HG03135 (cell line): Measurements from ENCODE around the gene EFCAB5.
A peak's percentile ranks its signal among the peaks of the same experiment; 100 is the strongest.
"Not testable (repeated sequence)": the region's sequence is repeated elsewhere in the genome, so short reads cannot be mapped to it uniquely, and the experiment has no call there.

Experiments used
- ATAC-seq: cut with Tn5 transposase; IDR thresholded peaks from one replicate; pipeline ENCODE4 v1.9.1; 2021; ENCODE audit warnings: mild to moderate bottlenecking, moderate library complexity; ENCODE audit not compliant: unreplicated experiment

The EFCAB5 gene

DNA sequence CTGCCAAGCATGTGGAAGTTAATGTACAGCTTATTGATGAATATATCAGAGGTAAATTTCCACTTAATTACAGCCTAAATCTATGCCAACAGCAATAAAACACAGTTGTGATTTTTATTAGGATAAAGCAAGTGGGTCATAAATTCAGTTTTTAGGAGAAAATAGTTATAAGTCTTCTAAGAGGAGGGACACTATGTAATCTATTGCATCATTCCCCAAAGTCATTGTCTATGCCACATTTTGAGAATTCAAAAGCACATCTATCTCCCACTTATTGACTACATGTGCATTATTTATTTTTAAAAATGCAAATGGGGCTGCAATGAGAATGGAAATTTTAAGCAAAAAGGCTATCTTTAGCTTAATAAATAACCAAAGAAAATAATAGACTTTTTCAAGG lies 151.5 kb downstream of the EFCAB5 start:
- ATAC-seq: no peak

DNA sequence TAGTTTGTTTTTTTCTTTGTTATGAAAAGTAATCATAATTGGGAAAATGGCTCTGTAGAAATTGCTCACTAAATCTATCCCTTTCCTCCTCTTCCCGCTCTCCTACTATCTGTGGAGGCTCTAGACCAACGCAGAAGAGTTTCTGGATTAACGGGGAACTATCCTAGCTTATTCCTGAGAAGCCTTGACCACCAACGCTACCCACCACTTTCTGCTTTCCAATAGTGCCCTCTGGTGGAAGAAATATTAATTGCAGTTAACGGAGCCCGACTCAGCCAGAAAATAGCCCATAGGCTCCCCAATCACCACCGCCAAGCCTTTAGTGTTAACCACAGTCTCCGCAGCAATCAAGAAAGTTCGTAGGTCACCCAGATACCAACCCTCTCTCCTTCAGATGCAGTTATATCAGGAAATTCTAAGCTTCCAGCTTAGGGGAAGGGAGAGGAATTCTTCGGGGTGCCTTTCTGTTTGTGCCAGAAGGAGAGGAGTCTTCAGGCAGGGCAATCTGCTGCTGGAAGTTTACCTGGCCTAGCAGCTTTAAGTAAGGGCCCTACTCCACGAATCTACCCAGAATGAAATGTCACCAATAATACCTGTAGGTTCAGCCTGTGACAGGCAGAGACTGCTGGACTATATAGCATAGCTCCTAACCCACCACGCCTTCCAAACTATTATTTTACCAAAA lies 152.2 kb downstream of the EFCAB5 start:
- no peak for ATAC-seq

DNA sequence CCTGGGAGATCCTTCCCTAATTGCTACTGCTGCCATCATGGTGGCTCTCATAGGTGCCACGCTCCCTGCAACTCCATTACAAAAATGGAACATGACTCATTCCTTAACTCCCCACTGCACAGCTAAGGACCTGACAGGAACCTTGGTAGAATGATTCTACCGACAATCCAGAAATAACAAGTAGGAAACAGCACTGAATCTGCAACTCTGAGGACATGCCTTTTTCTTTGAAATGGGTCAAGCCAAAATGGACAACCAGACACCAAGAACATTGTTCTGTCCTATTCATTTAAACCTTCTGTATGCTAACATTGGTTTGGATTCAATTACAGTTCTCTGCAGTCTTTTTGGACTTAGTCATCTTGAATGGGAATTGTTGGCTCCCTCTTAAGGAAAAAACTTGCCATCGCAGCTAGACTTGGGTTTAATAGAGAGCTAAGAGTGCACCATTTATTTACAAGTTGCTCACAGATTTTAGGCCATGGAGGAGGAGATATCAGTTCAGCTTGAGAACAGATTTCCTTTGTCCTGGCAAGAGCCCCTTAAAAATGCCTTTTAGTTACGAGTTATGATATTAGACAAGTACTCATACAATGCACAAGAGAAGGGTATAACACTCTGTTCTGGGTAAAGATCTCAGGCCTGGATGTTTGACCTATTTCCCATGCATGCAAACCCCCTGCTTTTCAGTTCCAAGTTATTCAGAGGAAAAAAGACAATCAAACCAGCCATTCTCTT lies 154.2 kb downstream of the EFCAB5 start:
- no peak for ATAC-seq

DNA sequence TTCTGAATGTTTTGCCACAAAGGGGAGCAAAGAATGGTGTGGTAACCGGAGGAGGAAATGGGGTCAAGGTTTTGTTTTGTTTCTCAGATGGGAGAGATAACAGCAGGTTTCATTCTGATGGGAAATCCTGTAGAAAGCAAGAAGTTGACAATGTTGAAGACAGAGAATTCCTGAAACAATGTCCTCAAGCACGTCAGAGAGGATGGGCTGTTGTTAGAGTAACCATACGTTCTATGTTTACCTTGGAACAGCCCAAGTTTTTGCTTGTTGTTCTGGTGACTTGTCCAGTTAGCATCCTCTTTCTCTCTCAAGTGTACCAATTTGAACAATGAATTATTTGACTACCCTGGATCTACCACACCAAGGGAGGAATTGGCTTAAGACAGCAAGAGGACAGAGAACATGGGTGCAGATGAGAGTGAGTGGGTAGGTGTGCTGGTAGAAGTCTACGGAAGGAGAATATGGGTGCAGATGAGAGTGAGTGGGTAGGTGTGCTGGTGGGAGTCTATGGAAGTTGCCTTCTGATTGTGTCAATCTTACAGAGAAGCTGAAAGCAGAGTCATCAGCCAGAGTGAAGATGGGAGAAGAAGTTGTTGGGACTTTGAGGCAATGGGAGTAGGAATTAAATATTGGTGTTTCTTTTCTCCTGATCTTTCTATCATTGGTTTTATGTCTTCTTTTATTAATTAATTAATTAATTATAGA lies 160.4 kb downstream of the EFCAB5 start:
- no peak for ATAC-seq

DNA sequence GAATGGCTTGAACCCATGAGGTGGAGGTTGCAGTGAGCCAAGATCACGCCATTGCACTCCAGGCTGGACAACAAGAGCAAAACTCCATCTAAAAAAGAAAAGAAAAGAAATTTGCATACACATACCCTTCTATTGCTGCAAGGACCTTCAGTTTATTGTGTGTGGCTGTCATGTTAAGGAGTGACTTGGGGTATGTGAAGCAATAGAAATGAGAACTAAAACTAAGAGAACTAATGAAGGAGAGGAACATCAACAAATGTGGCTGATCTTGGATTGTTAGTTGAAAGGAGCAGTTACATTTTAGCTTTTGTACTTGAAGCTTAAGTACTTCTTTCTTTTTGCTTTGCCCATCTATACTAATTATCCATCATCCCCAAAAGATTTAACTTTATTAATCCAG lies 162.5 kb downstream of the EFCAB5 start:
- ATAC-seq: no peak

DNA sequence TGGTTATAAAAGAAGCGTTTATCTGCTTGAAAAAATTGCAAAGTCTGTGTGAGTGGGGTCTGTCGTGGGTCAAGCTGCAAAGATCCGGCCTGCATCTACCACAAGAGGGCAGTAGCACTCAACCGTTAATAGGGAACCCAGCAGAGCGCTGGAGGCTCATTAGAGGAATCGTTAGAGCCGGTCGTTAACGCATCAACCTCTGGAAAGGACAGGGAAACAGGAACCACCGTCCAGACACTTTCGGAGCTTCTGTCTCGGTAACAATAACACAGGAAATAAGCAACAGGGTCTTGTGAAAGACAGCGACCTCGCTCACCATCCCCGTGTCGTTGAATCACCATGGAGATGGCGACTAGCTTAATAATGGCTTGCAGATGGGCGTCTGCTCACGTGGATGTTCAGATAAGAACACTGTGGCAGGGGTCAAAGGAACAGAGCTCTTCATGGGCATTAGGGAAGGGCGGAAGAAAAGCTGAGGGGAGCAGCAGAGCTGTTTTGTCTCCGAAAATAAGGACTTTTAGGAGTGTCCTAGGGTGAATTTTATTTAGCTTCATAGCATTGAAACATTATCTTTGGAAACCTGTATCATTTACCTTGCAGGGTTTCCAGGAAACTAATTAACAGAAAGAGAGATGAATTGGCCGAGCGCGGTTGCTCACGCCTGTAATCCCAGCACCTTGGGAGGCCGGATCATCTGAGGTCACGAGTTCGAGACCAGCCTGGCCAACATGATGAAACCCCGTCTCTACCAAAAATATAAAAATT lies 163.3 kb downstream of the EFCAB5 start:
- ATAC-seq: peak; percentile 66

DNA sequence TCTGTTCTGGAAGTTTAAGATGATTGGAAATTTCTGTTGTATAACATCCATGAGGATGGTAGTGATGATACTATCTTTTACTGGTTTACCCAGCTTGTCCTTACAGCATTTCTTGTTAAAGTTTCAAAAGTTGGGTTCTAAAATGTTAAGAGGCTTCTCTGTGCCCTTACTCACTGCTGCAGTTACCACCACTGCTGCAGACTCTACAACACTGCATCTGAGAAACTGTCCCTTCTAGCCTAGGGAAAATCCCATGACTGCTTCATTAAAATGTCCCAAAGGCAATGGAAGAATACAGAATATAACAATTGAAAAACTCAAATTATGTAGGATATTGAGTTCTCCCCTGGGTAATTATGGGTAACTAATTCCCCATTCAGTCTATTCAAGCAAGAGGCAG lies 171.4 kb downstream of the EFCAB5 start:
- no peak for ATAC-seq

DNA sequence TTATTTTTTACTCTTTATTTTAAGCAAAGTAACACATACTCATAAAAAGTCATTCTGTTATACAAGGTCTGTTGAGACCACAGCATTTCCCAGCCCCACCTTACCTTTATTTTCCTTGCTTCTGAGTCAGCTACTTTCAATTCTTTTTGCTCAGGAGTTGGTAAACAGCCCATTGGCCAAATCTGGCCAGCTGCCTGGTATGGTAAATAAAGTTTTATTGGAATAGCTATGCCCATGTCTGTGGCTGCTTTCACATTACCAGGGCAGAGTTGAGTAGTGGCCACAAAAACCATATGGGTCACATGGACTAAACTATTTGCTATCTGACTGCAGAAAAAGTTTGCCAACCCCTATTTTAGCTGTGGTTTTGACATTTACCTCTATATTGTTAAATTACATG lies 171.8 kb downstream of the EFCAB5 start:
- no peak for ATAC-seq

DNA sequence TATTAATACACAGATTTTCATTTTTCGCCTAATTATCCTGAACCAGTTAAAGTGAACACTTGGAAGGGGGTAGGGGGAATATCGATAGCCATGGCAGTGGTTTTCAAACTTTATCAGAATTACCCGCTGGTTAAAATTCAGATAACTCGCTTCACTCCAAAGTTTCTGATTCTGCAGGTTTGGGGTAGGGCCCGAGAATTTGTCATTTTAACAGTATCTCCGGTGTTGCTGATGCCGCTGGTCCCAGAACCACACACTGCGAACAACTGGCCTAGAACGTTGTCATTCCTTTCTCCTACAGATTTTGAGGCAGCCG lies 174.9 kb downstream of the EFCAB5 start:
- peak; percentile 30 for ATAC-seq

DNA sequence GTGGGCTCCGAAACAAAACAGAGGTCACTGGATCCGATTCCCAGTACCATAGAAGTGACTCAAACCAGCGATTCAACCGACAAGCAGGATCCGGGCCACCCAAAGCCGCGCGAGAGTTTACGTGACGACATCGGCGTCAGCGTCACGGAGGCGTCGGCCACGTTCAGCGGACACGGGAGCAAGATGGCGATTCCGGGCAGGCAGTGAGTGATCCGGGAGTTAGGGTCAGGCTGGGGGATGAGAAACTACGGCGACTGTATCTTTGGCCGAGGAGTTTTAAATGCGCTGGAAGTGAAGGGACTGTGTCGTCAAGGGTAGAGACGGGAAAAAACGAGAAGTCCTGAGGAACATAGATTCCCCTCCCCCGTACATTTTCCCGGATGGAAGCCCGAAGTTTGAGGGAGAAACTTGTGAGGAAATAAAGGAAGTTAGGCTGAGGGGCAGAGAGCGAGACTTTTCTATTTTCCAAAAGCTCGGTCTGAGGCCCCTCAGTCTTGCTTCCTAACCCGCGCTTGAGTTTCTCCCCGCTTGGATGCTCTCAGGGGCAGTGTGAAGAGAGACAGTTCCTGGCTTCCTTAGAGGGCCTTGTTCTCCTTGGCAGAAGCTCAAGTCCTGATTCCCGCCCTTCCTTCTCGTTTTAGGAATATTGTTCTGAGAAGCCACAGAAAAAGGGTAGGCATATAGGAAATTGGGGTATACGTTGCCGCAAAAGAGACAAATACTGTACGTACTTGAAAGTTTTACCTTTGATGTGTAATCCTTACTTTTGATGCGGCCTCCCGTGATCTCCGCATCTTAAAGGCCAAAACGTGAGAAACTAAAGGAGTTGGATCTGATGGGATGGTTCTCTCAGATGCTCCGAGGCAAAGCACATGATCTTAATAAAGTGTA lies 175.5 kb downstream of the EFCAB5 start, which contains the start of gene NSRP1:
TSS of gene NSRP1 (plus strand) at position 156 of the 891 bp plus-strand sequence. CDS start at position 184, 28 bp downstream.
- peak; percentile 74 for ATAC-seq

DNA sequence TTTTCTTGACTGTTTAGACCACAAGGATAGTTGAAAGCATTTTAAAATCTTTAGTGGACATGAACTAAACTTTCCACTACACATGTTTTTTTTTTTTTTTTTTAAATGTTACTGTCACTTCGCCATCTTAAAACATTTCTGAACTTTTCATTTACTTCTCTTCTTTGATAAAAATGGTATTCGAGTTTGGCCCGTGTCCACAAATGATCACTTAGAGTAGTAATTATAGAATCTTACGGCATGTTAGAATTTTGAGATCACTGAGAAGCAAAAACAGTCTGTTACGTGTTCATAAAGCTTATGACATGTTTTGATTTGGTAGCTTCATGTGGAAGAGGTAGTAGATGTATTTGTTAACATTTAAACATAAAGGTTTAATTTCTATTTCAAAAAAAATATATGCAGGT lies 176.2 kb downstream of the EFCAB5 start:
- no peak for ATAC-seq

DNA sequence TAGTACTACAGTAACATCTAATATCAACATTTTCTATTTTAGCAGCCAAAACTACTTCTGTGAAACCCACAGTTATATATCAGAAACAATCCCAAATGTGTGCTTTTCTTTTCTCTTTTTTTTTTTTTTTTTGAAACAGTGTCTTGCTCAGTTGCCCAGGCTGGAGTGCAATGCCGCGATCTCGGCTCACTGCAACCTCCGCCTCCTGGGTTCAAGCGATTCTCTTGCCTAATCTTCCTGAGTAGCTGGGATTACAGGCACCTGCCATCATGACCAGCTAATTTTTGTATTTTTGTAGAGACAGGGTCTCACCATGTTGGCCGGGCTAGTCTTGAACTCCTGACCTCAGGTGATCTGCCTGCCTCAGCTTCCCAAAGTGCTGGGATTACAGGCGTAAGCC lies 177.2 kb downstream of the EFCAB5 start:
- ATAC-seq: not testable (repeated sequence)

DNA sequence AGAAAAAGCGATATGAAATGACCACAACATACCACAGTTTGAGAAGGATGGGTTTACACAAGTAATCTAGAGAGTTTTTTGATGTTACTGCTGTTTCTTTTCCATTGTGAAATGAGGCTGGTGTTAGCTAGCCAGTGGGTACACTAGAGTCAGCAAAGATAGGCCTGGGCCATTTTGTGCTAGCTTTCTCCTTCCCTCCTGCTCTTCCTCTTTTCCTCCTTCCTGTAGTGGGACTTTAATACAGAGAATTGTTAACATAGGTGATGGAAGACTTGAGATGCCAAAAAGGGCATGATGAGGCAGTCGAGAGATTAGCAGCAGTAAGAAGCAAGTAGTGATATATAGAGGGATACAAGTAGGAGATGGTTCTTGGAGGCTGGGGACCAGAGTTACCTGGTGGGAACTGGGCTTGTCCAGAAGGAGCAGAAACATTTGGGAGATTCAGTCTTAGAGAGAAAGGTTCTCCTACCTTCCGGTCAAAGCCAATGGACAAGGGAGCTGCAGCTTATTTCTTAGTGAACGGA lies 182.9 kb downstream of the EFCAB5 start:
- no peak for ATAC-seq

DNA sequence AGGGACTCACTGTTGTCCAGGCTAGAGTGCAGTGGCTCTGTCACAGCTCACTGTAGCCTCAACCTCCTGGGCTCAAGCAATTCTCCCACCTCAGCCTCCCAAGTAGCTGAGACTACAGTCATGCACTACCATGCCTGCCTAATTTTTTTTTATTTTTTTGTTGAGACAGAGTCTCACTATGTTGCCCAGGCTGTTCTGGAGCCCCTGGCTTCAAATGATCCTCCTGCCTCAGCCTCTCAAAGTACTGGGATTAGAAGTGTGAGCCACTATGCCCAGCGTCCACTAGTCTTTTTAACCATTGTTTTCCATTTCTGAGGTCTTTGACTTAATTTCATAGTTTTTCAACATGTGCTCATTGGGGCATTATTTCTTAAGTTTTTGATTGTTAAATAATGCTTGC lies 188.7 kb downstream of the EFCAB5 start:
- ATAC-seq: no peak

DNA sequence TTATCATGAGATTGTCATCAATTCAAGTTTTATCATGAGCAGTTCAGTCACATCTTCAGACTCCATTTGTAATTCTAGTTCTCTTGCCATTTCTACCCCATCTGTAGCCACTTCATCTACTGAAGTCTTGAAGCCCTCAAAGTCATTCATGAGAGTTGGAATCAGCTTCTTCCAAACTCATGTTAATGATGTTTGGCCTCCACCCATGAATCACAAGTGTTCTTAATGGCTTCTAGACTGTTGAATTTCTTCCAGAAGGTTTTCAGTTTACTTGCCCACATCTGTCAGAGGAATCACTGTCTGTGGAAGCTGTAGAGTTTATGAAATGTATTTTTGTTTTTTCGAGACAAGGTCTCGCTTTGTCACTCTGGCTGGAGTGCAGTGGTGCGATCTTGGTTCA lies 191.2 kb downstream of the EFCAB5 start:
- ATAC-seq: no peak

DNA sequence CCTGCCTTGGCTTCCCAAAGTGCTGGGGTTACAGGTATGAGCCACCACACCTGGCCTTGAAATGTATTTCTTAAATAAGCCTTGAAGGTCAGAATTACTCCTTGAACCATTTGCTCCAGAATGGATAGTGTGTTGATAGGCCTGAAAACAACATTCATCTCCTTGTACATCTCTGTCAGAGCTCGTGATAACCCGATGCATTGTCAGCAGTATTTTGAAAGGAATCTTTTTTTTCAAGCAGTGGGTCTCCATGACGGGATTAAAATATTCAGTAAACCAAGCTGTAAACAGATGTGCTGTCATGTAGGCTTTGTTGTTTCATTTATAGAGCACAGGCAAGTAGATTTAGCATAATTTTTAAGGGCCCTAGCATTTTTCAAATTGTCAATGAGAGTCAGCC lies 191.8 kb downstream of the EFCAB5 start:
- ATAC-seq: no peak

DNA sequence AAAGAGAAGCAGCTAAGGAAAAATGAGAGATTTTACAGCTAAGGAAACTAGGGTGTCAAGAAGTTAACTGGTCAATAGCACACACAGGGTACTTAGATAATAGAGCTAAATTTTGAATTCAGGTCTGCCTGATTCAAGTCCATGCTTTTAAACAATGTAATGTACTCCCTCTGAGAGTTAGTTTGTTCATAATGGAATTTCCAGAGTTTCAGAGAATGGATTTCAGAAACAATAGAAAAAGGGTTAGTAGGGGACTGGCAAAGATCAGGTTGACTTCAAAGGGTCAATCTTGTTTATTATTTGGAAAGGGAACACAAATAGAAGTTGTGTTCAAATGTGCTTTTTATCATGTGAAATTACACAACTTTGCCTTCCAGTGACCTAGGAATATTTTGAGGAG lies 193.1 kb downstream of the EFCAB5 start:
- ATAC-seq: no peak

DNA sequence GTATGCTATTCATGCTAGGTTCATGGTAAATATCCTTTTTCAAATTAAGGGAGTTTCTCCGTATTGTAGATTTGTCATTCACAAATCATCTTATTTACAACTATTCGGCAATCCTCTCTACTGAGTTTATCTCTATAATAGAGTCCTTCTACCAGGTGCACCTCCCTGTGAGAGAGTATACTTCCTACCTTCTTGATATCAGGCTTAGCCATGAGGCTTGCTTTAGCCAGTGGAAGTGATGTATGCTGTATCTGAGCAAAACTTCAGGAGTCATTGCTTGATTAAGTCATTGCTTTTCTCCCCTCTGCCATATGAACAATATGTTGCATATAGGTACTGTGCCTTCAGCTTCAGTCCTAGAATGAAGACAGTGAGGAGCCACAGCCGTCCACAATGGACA lies 195.7 kb downstream of the EFCAB5 start:
- no peak for ATAC-seq

DNA sequence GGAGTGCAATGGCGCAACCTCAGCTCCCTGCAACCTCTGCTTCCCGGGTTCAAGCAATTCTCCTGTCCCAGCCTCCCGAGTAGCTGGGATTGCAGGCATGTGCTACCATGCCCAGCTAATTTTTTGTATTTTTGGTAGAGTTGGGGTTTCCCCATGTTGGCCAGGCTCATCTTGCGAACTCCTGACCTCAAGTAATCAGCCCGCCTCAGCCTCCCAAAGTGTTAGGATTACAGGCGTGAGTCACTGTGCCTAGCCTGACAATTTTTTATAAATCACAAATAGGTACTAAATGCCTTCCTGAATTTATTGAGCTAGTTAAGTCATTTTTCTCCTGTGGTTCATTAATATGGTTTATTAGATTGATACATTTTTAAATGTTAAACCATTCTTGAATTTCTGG lies 206.4 kb downstream of the EFCAB5 start:
- not testable (repeated sequence) for ATAC-seq

DNA sequence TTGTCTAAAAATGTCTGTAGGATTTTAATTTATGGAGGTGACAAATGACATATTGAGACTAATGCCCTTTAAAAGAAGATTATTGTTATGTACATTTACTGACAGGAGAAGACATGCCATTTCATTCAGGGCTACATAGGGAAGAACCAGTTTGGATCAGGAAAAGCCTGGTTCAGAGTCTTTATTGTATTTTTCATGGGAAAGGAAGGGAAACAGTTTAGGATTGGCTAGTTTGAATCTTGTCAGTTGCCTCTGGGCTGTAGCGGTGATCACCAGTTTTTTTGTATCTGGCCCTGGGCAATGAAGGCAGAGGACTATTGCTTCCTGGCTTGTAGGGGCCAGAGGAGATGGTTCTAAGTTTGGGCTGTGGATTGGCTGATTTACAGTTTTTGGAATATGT lies 206.9 kb downstream of the EFCAB5 start:
- no peak for ATAC-seq
